ENCODE data around the gene EML3. TPM values are rescaled to one million over a fixed set of nuclear protein-coding genes. Genes with fewer than 3 reads are reported as not detected.
A peak's percentile ranks its signal among the peaks of the same experiment; 100 is the strongest.

EML3 gene
- total RNA-seq, 2 donors from 2014 or later: 37.5 to 58.7 TPM

- peaks cover 12% of the 10 kb centered on the region for H3K4me1 ChIP-seq
- peak within 1 kb of the TSS; percentile 80 for H3K27ac ChIP-seq
- peak within 1 kb of the TSS; percentile 93 for H3K4me3 ChIP-seq
- peak; percentile 100 for DNase-seq
- peak within 1 kb of the TSS; percentile 68 to 92 for H3K9ac ChIP-seq (ENCODE audit: low read depth in 2 of 2, low read length in 2 of 2)
- H3K9me3 ChIP-seq: no peaks in the 10 kb centered on the region
- intact Hi-C loops (cut with DNase I): no loop called here
- no peak for TF ChIP-seq CTCF (IDR thresholded peaks at IDR 0.05)
- no peaks in the 10 kb centered on the region for H3K27me3 ChIP-seq
- H3K36me3 ChIP-seq: no peaks in the 10 kb centered on the region
Observed at GRCh38 chr11:62645946-62646824, 33.6 kb upstream of the EML3 start, which contains the start of gene GANAB. TSS of gene GANAB (minus strand) at chr11:62646613. CDS start at chr11:62646599, 14 bp downstream.

DNA sequence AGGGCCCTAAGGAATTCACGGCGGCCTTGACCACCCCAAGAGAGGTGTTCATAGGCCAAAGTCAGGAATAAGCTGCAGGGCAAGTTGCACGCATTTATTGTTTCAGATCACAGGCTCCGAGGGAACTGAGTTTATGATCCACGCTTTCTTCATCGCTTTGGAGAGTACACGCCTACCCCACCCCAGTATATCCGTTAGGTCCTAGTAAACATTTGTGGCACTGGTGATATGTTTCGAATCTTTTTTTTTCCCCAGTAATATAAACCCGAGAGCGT, 33.0 kb upstream of the EML3 start:
- H3K4me3 ChIP-seq: peak overlapping the region; percentile 93
- H3K9me3 ChIP-seq: no peaks in the 10 kb centered on the region
- H3K27me3 ChIP-seq: no peaks in the 10 kb centered on the region
- H3K4me1 ChIP-seq: peaks cover 12% of the 10 kb centered on the region
- peak overlapping the region; percentile 68 to 92 for H3K9ac ChIP-seq (ENCODE audit: low read depth in 2 of 2, low read length in 2 of 2)
- intact Hi-C loops (cut with DNase I): no loop called here
- no peak for TF ChIP-seq CTCF (IDR thresholded peaks at IDR 0.05)
- peak overlapping the region; percentile 80 for H3K27ac ChIP-seq
- DNase-seq: no peak
- H3K36me3 ChIP-seq: no peaks in the 10 kb centered on the region

DNA sequence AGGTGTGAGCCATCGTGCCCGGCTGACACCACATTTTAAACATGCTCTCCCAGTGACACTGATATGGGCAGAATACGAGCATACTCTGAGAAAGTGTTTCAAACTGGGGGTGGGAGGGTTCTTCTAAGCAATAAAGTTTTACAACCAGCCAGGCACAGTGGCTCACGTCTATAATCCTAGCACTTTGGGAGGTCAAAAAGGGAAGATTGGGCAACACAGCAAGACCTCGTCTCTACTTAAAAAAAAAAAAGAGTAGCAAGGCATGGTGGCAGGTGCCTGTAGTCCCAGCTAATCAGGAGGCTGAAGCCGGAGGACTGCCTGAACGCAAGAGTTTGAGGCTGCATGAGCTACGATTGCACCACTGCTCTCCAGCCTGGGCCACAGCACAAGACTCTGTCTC, 31.6 kb upstream of the EML3 start:
- intact Hi-C loops (cut with DNase I): no loop called here
- Histone ChIP-seq H3K9me3 (no peaks in the 10 kb centered on the region), H3K27me3 (no peaks in the 10 kb centered on the region), H3K27ac (no peak overlapping the region), H3K9ac (ENCODE audit: low read depth in 2 of 2, low read length in 2 of 2) (no peak overlapping the region), H3K4me3 (no peak overlapping the region), H3K4me1 (peaks cover 12% of the 10 kb centered on the region), H3K36me3 (no peaks in the 10 kb centered on the region)
- no peak for TF ChIP-seq CTCF (IDR thresholded peaks at IDR 0.05)
- no peak for DNase-seq

DNA sequence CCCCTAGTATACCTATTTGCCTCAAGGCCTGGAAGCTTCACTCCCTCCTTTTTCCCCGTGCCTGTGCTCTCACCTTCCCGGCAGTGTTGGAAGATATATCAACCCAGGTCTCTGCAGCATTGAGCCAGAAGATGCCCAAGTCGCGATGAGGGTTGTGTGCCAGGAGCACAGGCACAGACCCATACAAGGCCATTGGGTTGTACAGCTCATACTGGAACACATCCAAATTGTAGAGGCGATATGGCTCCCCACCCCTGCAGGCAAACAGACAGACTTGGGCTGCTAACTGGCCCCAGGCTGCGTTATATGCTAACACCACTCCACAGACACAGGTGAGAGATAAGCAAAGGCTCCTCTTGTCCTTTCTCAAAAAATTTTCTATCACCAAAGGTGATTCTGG, 19.9 kb upstream of the EML3 start:
- H3K27me3 ChIP-seq: no peaks in the 10 kb centered on the region
- no peak overlapping the region for H3K27ac ChIP-seq
- H3K9ac ChIP-seq (ENCODE audit: low read depth in 2 of 2, low read length in 2 of 2): no peak overlapping the region
- no peak overlapping the region for H3K4me3 ChIP-seq
- DNase-seq: no peak
- H3K4me1 ChIP-seq: no peaks in the 10 kb centered on the region
- peaks cover 36% of the 10 kb centered on the region for H3K36me3 ChIP-seq
- H3K9me3 ChIP-seq: no peaks in the 10 kb centered on the region
- TF ChIP-seq CTCF (IDR thresholded peaks at IDR 0.05): no peak
- intact Hi-C loops (cut with DNase I): no loop called here

GRCh38 chr11:62627713-62628112, 15.1 kb upstream of the EML3 start:
- no peak overlapping the region for H3K4me3 ChIP-seq
- H3K9ac ChIP-seq (ENCODE audit: low read depth in 2 of 2, low read length in 2 of 2): no peak overlapping the region
- TF ChIP-seq CTCF (IDR thresholded peaks at IDR 0.05): no peak
- H3K9me3 ChIP-seq: no peaks in the 10 kb centered on the region
- H3K36me3 ChIP-seq: peaks cover 49% of the 10 kb centered on the region
- no peak for DNase-seq
- intact Hi-C loops (cut with DNase I): no loop called here
- no peaks in the 10 kb centered on the region for H3K27me3 ChIP-seq
- no peaks in the 10 kb centered on the region for H3K4me1 ChIP-seq
- no peak overlapping the region for H3K27ac ChIP-seq
